OCI-LY7 (cell line): ENCODE results near the gene DHRSX.

Experiments
- EZH2phosphoT487 ChIP-seq: fragments of 200-600 bp; sonication (generic); IDR thresholded peaks from 2 replicates; pipeline ENCODE4 v1.6.1; 2018; ENCODE audit warnings: low read depth, borderline replicate concordance, mild to moderate bottlenecking, mixed run types, antibody characterized with exemption, low read length, moderate library complexity, mixed read lengths
- TF ChIP-seq, protein P1 (sequence below): fragments of 200-600 bp; sonication (generic); conservative IDR thresholded peaks from 2 replicates; pipeline ENCODE4 v1.5.1; 2014; ENCODE audit warnings: mild to moderate bottlenecking, antibody characterized with exemption, low read length, moderate library complexity, mixed read lengths

DNA sequence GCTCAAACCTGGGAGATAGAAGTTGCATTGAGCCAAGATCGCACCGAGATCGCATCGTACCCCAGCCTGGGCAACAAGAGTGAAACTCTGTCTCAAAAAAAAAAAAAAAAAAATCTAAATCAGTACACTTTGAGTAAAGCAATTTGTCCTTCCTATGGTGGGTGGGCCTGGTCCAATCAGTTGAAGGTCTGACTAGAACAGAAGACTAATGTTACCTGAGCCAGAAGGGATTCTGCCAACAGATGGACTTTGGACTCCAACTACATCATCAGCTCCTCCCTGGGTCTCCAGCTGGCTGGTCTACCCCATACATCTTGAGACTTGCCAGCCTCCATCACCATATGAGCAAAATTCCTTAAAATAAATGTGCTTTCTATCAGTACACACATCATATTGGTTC, 155.2 kb downstream of the DHRSX start:
- TF ChIP-seq, protein P1, sequence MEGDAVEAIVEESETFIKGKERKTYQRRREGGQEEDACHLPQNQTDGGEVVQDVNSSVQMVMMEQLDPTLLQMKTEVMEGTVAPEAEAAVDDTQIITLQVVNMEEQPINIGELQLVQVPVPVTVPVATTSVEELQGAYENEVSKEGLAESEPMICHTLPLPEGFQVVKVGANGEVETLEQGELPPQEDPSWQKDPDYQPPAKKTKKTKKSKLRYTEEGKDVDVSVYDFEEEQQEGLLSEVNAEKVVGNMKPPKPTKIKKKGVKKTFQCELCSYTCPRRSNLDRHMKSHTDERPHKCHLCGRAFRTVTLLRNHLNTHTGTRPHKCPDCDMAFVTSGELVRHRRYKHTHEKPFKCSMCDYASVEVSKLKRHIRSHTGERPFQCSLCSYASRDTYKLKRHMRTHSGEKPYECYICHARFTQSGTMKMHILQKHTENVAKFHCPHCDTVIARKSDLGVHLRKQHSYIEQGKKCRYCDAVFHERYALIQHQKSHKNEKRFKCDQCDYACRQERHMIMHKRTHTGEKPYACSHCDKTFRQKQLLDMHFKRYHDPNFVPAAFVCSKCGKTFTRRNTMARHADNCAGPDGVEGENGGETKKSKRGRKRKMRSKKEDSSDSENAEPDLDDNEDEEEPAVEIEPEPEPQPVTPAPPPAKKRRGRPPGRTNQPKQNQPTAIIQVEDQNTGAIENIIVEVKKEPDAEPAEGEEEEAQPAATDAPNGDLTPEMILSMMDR, result no peak
- TF ChIP-seq EZH2phosphoT487, result no peak
